H54 (cell line): ENCODE results near the gene XRCC3.

ENCODE experiments used
- DNase-seq: peaks from one replicate; pipeline ENCODE4 v3.0.0; 2011; ENCODE audit warnings: low spot score, mixed read lengths; ENCODE audit not compliant: insufficient read length
- FAIRE-seq: peaks from 3 replicates; lab custom pipeline; 2011; peaks lifted over from hg19 to GRCh38; lab: Jason Lieb, UNC
- POLR2A ChIP-seq: IDR thresholded peaks from 2 replicates; pipeline ENCODE4 v1.6.1; 2011; ENCODE audit warnings: low read depth, mild to moderate bottlenecking, low read length

The XRCC3 gene

GRCh38 chr14:103702095-103702494, 13.2 kb downstream of the XRCC3 start:
- FAIRE-seq (no peak), DNase-seq (no peak)
- TF ChIP-seq POLR2A: no peak

GRCh38 chr14:103700753-103701490, 14.3 kb downstream of the XRCC3 start:
- DNase-seq (no peak), FAIRE-seq (no peak)
- no peak for TF ChIP-seq POLR2A

DNA sequence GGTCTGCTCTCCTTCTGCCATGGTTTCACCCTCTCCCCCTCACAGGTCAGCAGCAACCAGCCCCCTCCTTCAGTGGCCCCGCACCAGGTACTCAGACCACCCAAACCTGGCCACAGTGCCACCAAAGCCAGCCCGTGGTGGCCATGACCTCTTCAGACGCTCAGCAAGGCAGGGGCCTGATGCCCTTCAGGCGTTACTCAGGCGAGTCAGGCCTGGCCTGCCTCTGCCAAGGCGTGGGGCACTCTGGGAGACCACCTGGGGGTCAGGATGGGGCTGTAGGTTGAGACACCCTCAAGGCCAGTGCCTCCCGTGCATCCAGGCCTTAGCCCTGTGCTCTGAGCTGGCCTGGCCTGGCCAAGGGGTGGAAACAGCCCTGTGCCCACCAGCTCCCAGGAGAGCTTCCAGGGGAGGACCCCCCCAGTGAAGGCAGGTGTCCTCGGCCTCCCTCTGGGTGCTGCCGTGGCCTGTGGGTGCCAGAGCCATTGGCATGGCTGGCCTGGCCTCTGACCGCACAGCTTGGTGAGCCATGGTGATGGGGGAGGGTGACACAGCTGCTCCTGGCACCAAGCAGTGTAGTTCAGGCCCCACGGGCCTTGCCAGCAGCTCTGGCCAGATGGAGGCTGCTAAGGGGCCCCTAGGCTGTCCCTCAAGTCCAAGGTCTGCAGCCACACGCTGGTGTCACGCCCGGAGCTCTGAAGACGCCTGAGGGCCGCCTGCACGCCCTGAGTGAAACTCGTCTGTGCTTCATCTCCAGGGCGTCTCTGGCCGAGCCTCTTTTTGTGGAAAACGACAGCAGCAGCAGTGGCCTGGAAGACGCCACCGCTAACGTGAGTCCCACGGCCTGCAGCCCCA, 15.1 kb downstream of the XRCC3 start:
- no peak for TF ChIP-seq POLR2A
- DNase-seq: no peak
- FAIRE-seq: no peak

- DNase-seq (no peak), FAIRE-seq (no peak)
- TF ChIP-seq POLR2A: no peak
These were observed 16.0 kb downstream of the XRCC3 start for GRCh38 chr14:103699261-103699661.

- DNase-seq (no peak), FAIRE-seq (no peak)
- TF ChIP-seq POLR2A: no peak
These were observed 16.6 kb downstream of the XRCC3 start for GRCh38 chr14:103698380-103699260.

DNA sequence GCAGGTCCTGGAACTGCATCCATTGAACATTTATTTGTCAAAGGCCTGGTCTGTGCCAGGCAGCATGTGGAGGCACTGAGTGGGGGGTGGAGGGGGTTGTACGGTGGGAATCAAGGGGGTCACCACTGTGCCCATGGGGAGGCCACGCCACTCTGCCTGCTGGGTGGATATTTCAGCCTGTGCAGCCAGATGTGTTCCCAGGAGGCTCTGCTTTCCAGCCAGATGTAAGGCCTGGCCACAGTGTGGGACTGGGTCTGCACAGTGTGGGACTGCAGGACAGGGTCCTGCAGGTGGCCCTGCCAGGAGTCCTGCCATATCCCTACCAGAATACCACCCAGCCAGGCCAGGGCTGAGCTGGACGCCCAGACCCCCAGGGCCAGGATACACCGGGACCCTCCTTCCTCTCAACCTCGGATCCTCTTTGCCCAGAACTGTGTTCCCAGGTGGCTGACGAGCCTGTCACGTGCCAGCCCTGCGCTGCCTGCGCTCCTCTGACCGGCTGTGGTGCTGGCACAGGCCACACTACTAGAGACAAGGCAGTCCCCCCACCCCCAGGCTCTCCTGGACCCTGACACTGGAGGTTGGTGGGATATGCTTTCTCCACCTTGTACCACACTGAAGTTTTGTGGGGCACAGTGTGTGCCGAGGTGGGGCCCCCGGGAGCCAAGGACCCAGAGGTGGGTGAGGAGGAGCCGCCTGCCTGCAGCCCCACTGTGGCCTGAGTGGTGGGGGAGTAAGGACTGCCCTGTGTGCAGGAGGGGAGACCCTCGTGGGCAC, 17.5 kb downstream of the XRCC3 start:
- FAIRE-seq (no peak), DNase-seq (no peak)
- TF ChIP-seq POLR2A: no peak

- no peak for DNase-seq
- TF ChIP-seq POLR2A: no peak
- FAIRE-seq: no peak
These were observed 18.0 kb downstream of the XRCC3 start for GRCh38 chr14:103697206-103697602.

- no peak for DNase-seq
- TF ChIP-seq POLR2A: no peak
- no peak for FAIRE-seq
These were observed 18.7 kb downstream of the XRCC3 start for GRCh38 chr14:103696466-103697071.

GRCh38 chr14:103696070-103696402, 19.2 kb downstream of the XRCC3 start:
- DNase-seq (no peak), FAIRE-seq (no peak)
- TF ChIP-seq POLR2A: no peak

GRCh38 chr14:103695296-103696069, 19.8 kb downstream of the XRCC3 start:
- FAIRE-seq (no peak), DNase-seq (no peak)
- TF ChIP-seq POLR2A: no peak

GRCh38 chr14:103694572-103695026, 20.7 kb downstream of the XRCC3 start:
- DNase-seq: no peak
- FAIRE-seq: no peak
- TF ChIP-seq POLR2A: no peak

DNA sequence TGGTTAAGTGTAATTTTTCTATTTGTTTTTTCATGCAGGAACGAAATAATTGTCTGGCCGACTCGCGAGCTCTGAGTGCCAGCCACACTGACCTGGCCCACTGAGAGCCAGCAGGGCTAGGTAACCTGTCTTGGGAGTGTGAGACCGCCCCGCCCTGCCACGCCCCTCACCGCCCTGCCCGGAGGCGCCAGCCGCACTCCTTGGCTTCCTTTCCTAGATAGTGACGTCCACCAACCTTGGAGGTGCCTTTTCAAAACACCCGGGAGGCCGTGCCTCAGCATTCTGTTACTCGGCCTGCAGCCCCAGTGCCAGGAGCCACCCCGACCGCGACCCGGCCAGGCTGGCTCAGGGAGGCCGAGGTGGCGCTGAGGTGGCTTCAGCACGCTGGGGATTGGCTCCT, 21.7 kb downstream of the XRCC3 start:
- FAIRE-seq: no peak
- DNase-seq: no peak
- no peak for TF ChIP-seq POLR2A
